Adipose tissue (tissue), 3 donors: ENCODE results near the gene PRSS48. TPM values are rescaled to one million over a fixed set of nuclear protein-coding genes. Genes with fewer than 3 reads are reported as not detected.
"Not testable (repeated sequence)": the region's sequence is repeated elsewhere in the genome, so short reads cannot be mapped to it uniquely, and the experiment has no call there.

Source experiments
- H3K27ac ChIP-seq: one replicate; pipeline ENCODE4 v1.5.1; 2013; ENCODE audit warnings: low read depth, low read length
- WGBS, 3 donors: extraction: QIAGEN DNeasy Blood & Tissue Kit; methylation state at CpG; one replicate each; pipeline ENCODE4 v1.1.7; 2013; 5-methylcytosine and 5-hydroxymethylcytosine counted together
- polyA plus RNA-seq, 3 donors: library from polyadenylated mRNA; stranded (reverse); fragments of 200-250 nt; gene quantifications; one replicate each; pipeline ENCODE4 v1.2.3, GENCODE V29; 2013
- donor health status: healthy with polysubstance abuse.
- donor health status: Bipolar disorder and iron deficiency.
- donor health status: healthy.

The PRSS48 gene
- polyA plus RNA-seq, 3 donors, result not detected

DNA sequence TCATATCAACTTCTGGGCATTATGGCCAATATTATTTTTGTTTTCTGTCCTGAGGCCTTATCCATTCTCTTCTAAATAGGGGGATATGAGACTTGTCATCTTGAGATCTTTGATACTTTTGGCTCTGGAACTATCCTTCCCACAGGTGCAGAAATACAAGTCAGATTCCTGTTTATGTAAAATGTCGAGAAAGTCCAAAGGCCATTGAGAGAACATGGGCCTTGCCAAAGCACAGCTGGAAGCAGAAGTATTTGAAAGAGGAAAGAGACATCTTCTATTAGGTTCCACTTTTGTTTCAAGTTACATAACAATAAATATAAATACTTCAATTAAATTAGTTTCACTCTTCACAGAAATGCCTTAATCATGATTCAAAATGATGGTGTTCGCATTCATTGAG is 20.8 kb upstream of the PRSS48 start:
- H3K27ac ChIP-seq, result no peak overlapping the region

DNA sequence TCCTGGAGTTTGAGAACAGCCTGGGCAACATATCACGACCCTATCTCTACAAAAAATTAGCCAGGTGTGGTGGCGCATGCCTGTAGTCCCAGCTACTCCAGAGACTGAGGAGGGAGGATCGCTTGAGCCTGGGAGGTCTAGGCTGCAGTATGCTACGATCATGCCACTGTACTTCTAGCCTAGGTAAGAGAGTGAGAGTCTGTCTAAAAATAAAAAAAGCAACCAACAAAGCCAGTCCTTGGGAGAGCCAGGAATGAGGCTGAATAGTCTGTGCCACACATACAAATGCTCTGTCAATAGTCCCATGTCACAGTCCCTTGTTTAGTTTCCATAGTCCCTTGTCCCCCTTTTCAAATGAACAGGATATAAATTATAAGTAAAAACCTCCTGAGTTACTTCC is 19.3 kb upstream of the PRSS48 start:
- 91 to 92% (median 92%) methylated on average over 4 of the region's 4 CpGs for WGBS, 3 donors
- no peak overlapping the region for H3K27ac ChIP-seq

More for the DNA sequence above, 20.8 kb upstream of the PRSS48 start:
- WGBS, 3 donors, result 68 to 90% (median 76%) methylated on average over 2 of the region's 2 CpGs

DNA sequence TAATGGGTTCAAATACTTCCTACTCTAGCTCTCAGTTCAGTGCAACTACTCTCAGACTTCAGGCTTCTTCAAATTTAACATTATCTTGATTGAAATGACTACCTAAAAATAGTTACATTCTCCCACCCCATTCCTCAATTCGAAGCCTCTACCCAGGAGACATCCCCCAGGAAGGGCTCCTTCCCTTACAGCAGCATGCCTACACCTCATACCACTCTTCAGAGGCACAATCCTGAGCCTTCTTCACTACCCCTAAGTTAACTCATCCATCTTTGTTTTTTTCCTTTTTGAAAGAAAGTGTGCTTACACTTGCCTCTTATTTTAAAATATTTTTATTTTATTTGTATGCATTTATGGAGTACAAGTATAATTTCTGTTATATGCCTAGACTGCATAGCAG is 17.2 kb upstream of the PRSS48 start:
- WGBS, 3 donors, result 73 to 83% (median 80%) methylated on average over 1 of the region's 1 CpG
- no peak overlapping the region for H3K27ac ChIP-seq

DNA sequence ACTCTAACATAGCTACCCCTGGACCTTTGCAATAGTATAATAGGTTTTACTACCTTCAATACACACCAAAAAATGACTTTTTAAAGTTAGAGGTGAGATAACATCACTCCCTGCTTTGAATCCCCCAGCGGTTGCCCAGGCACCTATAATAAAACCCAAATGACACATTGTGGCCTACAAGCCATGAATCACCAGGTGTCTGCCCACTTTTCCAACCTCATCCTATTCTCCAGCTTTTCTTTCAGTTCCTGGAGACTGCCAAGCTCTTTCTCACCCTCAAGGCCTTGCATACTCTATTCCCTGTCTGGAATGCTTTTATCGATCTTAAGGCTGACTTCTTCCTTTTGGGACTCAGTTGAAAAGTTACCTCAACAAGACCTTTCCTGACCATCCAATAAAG is 16.4 kb upstream of the PRSS48 start:
- no peak overlapping the region for H3K27ac ChIP-seq
- 95 to 100% (median 95%) methylated on average over 2 of the region's 2 CpGs for WGBS, 3 donors

DNA sequence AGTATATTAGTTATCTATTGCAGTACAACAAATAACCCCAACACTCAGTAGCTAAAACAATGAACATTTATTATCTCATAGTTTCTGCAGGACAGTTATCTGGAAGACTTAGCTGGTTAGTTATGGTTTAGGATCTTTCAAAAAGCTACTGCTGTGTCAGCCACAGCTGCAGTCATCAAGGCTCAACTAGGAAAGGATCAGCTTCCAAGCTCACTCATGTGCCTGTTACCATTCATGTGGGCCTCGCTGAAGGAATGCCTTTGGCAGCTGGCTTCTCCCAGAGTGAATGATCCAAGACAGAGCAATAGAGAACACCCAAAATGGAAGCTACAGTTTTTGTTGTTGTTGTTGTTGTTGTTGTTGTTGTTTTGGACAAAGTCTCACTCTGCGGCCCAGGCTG is 13.5 kb upstream of the PRSS48 start:
- no peak overlapping the region for H3K27ac ChIP-seq
- 87 to 95% (median 89%) methylated on average over 2 of the region's 2 CpGs for WGBS, 3 donors

DNA sequence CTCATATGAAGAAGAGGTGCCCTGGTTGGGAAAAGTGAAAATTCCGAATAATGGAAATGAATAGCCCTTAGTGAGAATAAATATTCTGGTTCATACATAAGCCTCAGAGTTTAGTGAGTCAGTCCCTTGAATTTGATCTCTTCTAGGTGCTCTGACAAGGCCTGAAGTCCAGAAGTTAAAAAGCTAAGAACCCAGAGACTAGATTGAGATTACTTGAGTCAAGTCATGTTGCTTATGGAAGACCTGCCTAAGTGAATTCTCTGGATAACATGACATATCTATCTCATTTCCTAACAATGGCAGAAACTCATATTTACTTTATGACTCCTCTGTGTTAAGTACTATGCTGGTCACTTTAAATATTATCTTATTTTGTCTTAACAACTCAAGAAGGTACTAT is 10.5 kb upstream of the PRSS48 start:
- no peak overlapping the region for H3K27ac ChIP-seq
- 95 to 98% (median 97%) methylated on average over 1 of the region's 1 CpG for WGBS, 3 donors

DNA sequence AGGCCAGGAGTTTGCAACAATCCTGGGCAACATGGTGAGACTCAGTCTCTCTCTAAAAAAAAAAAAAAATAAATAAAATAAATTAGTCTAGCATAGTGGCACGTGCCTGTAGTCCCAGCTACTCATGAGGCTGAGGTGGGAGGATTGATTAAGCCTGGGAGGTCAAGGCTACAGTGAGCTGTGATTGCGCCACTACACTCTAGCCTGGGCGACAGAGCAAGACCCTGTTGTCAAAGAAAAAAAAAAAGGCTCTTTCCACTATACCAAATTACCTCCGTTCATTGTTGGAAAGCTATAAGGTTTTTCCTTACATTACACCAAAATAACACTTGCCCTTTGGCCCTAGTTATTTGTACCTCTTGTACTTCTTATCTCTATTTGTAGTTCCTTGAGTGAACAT is 9.9 kb upstream of the PRSS48 start:
- WGBS, 3 donors, result 49 to 79% (median 78%) methylated on average over 4 of the region's 4 CpGs
- no peak overlapping the region for H3K27ac ChIP-seq

DNA sequence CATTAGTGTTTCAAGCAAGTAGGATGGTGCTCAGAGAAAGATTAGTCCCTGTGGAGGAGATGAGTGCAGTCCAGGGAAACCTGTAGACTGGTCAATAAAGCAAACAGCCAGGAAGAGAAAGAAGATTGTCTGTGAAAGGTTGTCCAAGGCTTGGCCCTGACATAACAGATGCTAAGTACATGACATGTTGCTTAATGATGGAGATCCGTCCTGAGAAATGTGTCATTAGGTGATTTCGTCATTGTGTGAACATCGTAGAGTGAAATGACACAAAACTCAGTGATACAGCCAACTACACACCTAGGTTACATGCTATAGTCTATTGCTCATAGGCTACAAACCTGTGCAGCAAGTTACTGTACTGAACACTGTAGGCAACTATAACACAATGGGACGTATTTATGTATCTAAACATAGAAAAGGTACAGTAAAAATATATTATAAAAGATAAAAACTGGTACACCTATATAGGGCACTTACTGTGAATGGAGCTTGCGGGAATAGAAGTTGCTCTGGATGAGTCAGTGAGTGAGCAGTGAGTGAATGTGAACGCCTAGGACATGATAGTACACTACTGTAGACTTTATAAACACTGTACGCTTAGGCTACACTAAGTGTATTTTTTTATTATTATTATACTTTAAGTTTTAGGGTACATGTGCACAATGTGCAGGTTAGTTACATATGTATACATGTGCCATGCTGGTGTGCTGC is 9.0 kb upstream of the PRSS48 start:
- WGBS, 3 donors, result 82 to 90% (median 88%) methylated on average over 7 of the region's 7 CpGs
- no peak overlapping the region for H3K27ac ChIP-seq

DNA sequence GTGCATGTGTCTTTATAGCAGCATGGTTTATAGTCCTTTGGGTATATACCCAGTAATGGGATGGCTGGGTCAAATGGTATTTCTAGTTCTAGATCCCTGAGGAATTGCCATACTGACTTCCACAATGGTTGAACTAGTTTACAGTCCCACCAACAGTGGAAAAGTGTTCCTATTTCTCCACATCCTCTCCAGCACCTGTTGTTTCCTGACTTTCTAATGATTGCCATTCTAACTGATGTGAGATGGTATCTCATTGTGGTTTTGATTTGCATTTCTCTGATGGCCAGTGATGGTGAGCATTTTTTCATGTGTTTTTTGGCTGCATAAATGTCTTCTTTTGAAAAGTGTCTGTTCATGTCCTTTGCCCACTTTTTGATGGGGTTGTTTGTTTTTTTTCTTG is 8.1 kb upstream of the PRSS48 start:
- not testable (repeated sequence) for H3K27ac ChIP-seq

DNA sequence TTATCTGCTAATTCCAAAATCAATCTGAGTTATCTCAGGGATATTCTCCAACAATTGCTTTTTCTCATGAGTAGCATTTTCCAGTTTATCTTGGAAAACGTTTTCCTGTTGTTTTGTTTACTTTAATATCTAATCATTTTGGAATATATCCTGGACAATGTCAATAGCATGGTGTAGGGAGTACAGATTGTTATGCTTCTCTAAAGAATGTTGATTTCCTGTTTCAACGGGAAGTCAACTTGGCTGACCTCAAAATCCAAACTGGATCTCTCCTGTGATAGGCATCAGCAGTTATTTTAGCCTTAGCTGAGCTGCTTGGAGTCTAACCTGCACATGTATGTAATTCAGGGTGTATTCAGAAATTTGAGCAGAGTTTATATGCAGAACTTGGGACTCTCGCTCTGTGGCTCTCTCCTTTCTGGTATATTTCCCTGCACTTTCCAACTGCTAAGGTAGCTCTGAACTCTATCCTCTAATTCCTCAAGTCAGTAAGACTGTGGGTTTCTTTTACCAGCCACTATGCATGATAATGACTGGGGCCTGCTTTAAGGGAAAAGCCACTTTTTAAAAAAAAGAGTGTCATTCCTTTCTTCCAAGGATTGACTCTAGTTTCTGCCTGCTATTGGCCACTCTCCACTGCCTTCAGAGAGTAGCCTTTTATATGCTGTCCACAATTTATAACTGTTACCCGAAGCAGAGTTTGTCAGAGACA is 7.7 kb downstream of the PRSS48 start:
- WGBS, 3 donors, result 49 to 57% (median 51%) methylated on average over 4 of the region's 4 CpGs
- no peak overlapping the region for H3K27ac ChIP-seq

DNA sequence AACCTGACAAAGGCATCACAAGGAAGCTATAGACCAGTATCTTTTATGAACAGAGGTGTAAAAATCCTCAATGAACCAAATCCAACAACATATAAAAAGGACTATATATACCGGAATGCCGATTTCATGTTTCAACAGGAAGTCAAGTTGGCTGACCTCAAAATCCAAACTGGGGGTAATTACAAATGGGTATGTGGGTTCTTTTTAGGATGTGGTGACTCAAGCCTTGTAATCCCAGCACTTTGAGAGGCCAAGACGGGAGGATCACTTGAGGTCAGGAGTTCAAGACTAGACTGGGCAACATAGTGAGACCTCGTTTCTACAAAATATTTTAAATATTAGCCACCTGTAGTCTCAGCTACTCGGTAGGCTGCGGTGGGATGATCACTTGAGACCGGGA is 10.4 kb downstream of the PRSS48 start:
- 85 to 96% (median 90%) methylated on average over 7 of the region's 7 CpGs for WGBS, 3 donors

DNA sequence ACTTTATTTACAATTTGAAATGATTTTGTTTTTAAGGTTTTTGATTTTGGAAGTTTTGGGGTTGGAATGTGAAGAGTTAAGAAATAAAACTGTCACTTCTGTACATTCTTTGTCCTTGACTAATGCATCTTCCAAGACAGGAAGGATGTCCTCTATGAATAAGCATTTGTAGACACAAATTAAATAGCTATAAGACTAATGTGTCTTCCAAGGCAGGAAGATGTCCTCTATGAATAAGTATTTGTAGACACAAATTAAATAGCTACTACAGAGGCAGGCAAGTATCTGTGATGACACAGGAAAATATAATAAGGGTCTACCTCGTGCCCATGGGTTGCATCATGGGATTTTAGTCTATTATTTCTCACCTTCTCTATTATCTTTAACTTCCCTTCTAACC is 14.5 kb downstream of the PRSS48 start:
- WGBS, 3 donors, result 48 to 68% (median 56%) methylated on average over 1 of the region's 1 CpG
- H3K27ac ChIP-seq, result no peak overlapping the region

More for the DNA sequence above, 10.4 kb downstream of the PRSS48 start:
- no peak overlapping the region for H3K27ac ChIP-seq

DNA sequence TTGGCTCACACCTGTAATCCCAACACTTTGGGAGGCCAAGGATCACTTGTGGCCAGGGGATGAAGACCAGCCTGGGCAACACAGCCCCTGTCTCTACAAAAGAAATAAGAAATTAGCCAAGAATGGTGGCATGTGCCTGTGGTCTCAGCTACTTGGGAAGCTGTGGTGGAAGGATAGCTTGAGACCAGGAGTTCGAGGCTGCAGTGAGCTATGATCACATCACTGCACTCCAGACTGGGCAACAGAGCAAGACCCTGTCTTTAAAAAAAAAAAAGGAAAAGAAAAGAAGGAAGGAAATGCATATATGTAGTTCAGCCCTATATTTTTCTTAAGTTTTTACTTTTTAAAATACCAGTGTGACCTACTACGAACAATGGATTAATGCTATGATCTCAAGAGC is 15.1 kb downstream of the PRSS48 start:
- 95 to 97% (median 95%) methylated on average over 2 of the region's 2 CpGs for WGBS, 3 donors
- no peak overlapping the region for H3K27ac ChIP-seq

DNA sequence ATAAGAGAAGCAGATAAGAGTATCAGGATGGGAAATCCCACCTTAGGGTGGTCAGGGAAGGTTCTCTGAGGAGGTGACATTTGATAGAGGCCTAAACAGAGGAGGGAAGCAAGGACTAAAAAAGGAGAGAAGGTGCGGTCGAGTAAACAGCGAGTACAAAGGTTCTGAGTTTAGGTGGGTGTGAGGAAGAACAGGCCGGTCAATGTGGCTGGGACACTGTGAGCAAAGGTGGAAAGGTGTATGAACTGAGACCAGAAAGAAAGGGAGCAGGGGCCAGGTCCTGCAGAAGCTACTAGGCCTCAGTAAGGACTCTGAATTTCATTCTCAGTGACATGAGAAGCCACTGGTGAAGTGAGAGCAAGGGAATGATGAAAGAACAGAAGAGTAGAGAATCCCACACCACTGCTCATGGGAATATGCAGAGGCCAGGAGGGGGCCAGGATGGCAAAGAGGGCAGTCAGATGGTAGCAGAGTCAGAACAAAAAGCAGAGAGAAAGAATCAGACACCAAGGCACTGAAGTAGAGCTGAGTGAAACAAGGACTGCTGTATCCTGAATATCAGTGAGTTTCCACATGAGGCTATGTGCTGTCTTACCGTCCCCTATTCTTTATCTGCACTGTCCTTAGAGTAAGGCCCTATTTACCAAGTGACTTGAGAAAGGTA is 18.0 kb downstream of the PRSS48 start:
- no peak overlapping the region for H3K27ac ChIP-seq
- WGBS, 3 donors, result 92 to 97% (median 95%) methylated on average over 5 of the region's 5 CpGs

DNA sequence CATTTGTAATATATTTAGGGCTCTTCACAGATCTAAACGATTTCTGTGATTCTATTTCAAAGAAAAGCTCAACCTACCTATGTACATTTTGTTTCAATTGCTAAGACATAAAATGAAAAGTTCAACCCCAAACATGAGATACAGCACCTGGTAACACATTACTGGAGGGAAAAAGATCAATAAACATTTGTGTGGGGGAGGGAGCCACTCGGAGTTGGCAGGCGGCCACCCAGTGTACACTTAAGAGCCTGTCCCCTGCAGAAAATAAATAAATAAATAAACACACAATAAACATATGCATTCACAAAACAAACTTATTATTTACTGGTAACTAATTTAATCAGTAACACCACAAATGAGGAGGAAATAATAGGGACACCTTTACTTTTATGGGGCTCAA is 19.3 kb downstream of the PRSS48 start:
- no peak overlapping the region for H3K27ac ChIP-seq
- 19 to 78% (median 71%) methylated on average over 3 of the region's 3 CpGs for WGBS, 3 donors

DNA sequence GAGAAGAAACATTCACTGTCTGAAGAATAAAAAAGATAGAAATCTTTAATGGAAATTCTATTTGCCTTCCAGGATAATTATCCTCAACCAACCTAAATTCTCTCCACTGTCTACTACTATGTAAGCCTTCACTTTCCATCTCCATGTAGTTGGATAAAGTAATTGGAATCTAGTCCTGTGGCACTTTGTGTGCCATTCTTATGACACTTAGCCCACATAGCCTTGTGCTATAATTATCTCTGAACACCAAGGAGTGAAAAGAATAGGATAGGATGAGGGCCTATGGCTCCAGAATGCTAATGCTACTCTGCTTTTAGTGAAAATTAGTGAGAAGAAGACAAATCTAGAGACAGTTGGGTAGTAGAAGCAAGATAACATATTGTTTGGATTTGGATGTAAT is 20.2 kb downstream of the PRSS48 start:
- no peak overlapping the region for H3K27ac ChIP-seq

DNA sequence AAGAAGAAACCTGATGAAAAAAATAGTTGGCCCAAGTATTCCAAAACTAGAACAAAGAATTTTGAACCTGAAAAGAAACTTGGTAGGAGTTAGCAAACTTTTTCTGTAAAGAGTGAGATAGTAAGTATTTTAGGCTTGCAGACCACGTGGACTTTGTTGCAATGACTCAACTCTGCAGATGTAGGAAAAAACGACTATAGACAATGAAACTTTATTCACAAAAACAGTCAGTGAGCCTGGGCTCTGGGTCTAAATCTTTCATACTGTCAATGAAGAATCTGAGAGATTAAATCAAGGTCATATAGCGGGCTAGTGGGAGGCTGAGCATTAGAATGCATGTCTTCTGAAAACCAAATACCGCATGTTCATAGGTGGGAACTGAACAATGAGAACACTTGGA is 25.5 kb downstream of the PRSS48 start:
- WGBS, 3 donors, result 78 to 83% (median 82%) methylated on average over 4 of the region's 4 CpGs
- H3K27ac ChIP-seq, result no peak overlapping the region

DNA sequence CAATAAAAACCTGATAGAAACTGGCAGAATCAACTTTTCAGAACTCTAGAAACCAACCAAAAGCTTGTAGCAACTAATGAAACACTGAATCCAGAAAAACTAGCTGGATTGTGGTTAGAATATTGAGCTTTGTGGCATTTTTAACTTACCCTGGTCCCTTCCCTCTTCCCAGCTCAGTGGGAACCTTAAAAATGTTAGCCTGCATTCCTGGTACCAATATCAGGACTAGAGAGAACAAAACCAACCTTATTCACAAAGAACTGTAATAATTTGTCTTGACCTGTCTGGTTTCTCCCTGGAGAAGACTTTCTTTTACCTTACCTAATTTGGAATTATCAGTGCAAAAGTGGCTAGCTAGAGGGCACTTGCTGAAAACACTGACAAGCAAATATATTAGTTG is 27.3 kb downstream of the PRSS48 start:
- H3K27ac ChIP-seq, result no peak overlapping the region

DNA sequence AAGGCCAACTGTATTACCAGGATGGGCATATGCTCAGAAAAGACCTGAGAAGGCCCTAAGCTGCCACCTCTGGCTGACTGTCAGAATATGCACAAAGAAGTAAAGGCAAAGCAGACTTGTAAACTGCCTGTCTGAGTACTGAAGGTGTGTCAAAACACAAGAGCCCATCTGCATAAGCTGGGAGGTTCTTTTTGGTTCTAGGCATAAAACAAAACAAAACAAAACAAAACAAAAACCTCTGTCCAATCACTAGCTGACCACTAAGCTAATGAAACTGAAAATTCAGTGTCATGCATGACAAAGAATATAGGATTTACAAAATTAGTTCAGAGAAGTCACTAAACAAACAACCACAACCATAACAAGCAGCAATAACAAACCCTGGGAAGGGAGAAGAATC is 27.8 kb downstream of the PRSS48 start:
- no peak overlapping the region for H3K27ac ChIP-seq
